OCI-LY3 (cell line): Measurements from ENCODE around the gene SLC12A6.

Experiments
- EZH2phosphoT487 ChIP-seq: fragments of 200-600 bp; shearing (Covaris generic); IDR thresholded peaks from 2 replicates; pipeline ENCODE4 v1.6.1; 2018; ENCODE audit warnings: antibody characterized with exemption, mixed run types, low read depth
- TF ChIP-seq, protein P1 (sequence below): fragments of 200-600, 300-600 bp; sonication (generic); IDR thresholded peaks from 2 replicates; pipeline ENCODE4 v1.5.1; 2014; ENCODE audit warnings: antibody characterized with exemption, low read length, low read depth

DNA sequence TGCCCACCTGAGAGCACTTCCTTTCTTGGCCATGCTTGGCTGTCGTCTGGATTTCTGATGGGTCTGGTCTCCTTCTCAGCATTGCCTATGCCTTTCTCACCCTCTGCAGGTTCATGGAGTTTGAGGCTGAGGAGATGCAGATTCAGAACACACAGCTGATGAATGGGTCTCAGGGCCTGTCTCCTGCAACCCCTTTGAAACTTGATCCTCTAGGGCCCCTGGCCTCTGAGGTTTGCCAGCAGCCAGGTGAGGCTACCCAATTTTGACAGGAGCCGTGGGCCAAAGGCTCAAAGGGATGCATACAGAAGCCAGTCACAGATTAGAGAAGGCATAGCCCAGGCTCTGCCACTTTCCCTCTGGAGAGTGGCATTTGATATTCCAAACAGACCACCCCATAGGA is 16.0 kb upstream of the SLC12A6 start:
- TF ChIP-seq, protein P1, sequence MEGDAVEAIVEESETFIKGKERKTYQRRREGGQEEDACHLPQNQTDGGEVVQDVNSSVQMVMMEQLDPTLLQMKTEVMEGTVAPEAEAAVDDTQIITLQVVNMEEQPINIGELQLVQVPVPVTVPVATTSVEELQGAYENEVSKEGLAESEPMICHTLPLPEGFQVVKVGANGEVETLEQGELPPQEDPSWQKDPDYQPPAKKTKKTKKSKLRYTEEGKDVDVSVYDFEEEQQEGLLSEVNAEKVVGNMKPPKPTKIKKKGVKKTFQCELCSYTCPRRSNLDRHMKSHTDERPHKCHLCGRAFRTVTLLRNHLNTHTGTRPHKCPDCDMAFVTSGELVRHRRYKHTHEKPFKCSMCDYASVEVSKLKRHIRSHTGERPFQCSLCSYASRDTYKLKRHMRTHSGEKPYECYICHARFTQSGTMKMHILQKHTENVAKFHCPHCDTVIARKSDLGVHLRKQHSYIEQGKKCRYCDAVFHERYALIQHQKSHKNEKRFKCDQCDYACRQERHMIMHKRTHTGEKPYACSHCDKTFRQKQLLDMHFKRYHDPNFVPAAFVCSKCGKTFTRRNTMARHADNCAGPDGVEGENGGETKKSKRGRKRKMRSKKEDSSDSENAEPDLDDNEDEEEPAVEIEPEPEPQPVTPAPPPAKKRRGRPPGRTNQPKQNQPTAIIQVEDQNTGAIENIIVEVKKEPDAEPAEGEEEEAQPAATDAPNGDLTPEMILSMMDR: no peak
- TF ChIP-seq EZH2phosphoT487: no peak
